ENCODE data around the gene FSIP1. TPM values are rescaled to one million over a fixed set of nuclear protein-coding genes. Genes with fewer than 3 reads are reported as not detected.
A peak's percentile ranks its signal among the peaks of the same experiment; 100 is the strongest.

FSIP1 gene
- total and polyA plus RNA-seq, 9 of the 15 experiments (the other 6 are each of a cell fraction or from before 2014, with no cell fraction given) = 0.07 to 0.51 (median 0.29) TPM

DNA sequence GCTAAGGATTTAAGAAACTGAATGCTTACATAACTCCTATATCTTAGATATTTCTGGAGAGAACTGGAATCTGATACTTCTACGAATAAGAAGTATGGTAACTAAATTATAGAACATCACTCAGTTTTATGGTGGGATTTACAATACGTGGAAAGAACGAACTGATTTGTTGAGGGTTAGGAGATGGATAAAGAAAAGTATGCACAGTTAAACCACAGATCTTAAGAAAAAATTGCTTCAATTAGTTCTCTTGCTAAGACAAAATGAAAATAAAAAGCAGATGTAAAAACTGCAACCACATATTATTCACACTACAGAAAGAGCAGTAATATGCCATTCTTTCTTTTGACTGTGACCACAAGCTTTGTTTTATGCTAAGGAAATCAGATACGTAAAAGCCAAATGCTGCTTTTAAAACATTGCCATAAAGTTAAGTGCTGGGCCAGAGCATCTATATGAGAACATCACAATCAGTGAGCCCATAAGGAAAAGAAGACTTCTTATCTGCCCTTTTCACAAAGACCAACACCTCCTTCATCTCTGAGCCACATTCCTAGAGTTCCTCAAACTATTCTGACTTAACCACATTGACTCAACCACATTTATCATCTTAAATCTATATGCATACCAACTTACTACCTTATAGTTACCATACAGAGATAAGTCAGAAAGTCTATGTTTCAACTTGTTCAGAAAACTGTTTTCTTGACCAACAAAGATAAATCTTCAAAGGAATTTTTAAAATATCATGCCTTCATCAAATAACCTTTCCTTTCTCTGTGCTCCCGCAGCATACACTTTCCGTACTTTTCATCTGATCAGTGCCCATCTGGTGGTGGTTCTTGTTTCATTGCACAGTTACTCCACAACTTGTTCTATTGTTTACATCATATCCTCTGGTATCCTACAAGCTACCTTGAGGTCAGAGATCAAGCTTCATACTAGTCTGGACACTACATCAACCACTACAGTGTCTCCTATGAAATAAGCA is 61.7 kb downstream of the FSIP1 start (continued):
- TF ChIP-seq TAF9B (IDR thresholded peaks at IDR 0.05; ENCODE audit: partially characterized antibody) = peak; percentile 18
- no peak for TF ChIP-seq ZNF146 (CRISPR knock-in tag; IDR thresholded peaks at IDR 0.05; ENCODE audit: unreplicated experiment)
- no peak for TF ChIP-seq ZNF224 (CRISPR knock-in tag; IDR thresholded peaks at IDR 0.05)
- TF ChIP-seq SOX6 (IDR thresholded peaks at IDR 0.05) = peak; percentile 79; the same call in 1 of the 2 replicates
- TF ChIP-seq TCF3 (CRISPR knock-in tag; IDR thresholded peaks at IDR 0.05) = peak; percentile 64
- peak in 1 of 2 experiments; percentile 86; a peak in 2 of 4 replicates for TF ChIP-seq RCOR1 (IDR thresholded peaks at IDR 0.05; ENCODE audit: borderline replicate concordance in 1 of 2, low read depth in 2 of 2, low read length in 2 of 2)
- no peak for TF ChIP-seq TCF7L2 (IDR thresholded peaks at IDR 0.05; ENCODE audit: low read depth, low read length)
- no peak for TF ChIP-seq STAT6 (CRISPR knock-in tag; IDR thresholded peaks at IDR 0.05)
- TF ChIP-seq, protein P1, sequence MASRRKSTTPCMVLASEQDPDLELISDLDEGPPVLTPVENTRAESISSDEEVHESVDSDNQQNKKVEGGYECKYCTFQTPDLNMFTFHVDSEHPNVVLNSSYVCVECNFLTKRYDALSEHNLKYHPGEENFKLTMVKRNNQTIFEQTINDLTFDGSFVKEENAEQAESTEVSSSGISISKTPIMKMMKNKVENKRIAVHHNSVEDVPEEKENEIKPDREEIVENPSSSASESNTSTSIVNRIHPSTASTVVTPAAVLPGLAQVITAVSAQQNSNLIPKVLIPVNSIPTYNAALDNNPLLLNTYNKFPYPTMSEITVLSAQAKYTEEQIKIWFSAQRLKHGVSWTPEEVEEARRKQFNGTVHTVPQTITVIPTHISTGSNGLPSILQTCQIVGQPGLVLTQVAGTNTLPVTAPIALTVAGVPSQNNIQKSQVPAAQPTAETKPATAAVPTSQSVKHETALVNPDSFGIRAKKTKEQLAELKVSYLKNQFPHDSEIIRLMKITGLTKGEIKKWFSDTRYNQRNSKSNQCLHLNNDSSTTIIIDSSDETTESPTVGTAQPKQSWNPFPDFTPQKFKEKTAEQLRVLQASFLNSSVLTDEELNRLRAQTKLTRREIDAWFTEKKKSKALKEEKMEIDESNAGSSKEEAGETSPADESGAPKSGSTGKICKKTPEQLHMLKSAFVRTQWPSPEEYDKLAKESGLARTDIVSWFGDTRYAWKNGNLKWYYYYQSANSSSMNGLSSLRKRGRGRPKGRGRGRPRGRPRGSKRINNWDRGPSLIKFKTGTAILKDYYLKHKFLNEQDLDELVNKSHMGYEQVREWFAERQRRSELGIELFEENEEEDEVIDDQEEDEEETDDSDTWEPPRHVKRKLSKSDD (conservative IDR thresholded peaks at IDR 0.05; ENCODE audit: low read length) = no peak
- TF ChIP-seq ATF6 (CRISPR knock-in tag; IDR thresholded peaks at IDR 0.05) = no peak

All from K562 (cell line).